Subcutaneous abdominal adipose tissue (tissue), 5 donors: ENCODE data around the gene RMND5B.

Experiments used
- H3K27ac ChIP-seq: one replicate; pipeline ENCODE4 v1.7.0; 2013; ENCODE audit warnings: low read depth, mild to moderate bottlenecking, inconsistent platforms, low read length, moderate library complexity
- H3K27me3 ChIP-seq, 5 donors: one replicate each; pipeline ENCODE4 v1.7.0; 2013; ENCODE audit warnings: low read length in 5 of 5, inconsistent platforms in 1 of 5; ENCODE audit not compliant: control insufficient read depth in 5 of 5, insufficient read depth in 4 of 5
- H3K36me3 ChIP-seq, 5 donors: one replicate each; pipeline ENCODE4 v1.7.0; 2013; ENCODE audit warnings: low read length in 5 of 5; ENCODE audit not compliant: control insufficient read depth in 5 of 5, insufficient read depth in 5 of 5
- H3K4me1 ChIP-seq, 5 donors: one replicate each; pipeline ENCODE4 v1.7.0; 2013; ENCODE audit warnings: low read length in 5 of 5, mild to moderate bottlenecking in 3 of 5, moderate library complexity in 1 of 5; ENCODE audit not compliant: control insufficient read depth in 5 of 5, insufficient read depth in 5 of 5
- H3K4me3 ChIP-seq, 5 donors: one replicate each; pipeline ENCODE4 v1.7.0; 2013; ENCODE audit warnings: low read length in 5 of 5, low read depth in 1 of 5
- H3K9ac ChIP-seq, 5 donors: one replicate each; pipeline ENCODE4 v1.7.0; 2013; ENCODE audit warnings: low read length in 5 of 5, mild to moderate bottlenecking in 4 of 5, moderate library complexity in 3 of 5
- H3K9me3 ChIP-seq, 5 donors: one replicate each; pipeline ENCODE4 v1.7.0; 2013; ENCODE audit warnings: low read length in 5 of 5; ENCODE audit not compliant: control insufficient read depth in 5 of 5
- donor health status: healthy.
- donor health status: healthy.
- donor health status: healthy.
- donor health status: healthy.
- donor health status: healthy.

Gene RMND5B

GRCh38 chr5:178147406-178147805, 16.6 kb downstream of the RMND5B start:
- H3K27me3 ChIP-seq = no peaks in the 10 kb centered on the region
- H3K27ac ChIP-seq = no peak overlapping the region
- peaks cover 0 to 83% (median 78%) of the 10 kb centered on the region in 5 donors for H3K36me3 ChIP-seq
- H3K4me3 ChIP-seq = no peak overlapping the region
- H3K9me3 ChIP-seq = no peaks in the 10 kb centered on the region
- peaks cover 0 to 11% (median 2%) of the 10 kb centered on the region in 5 donors for H3K4me1 ChIP-seq
- H3K9ac ChIP-seq = no peak overlapping the region

DNA sequence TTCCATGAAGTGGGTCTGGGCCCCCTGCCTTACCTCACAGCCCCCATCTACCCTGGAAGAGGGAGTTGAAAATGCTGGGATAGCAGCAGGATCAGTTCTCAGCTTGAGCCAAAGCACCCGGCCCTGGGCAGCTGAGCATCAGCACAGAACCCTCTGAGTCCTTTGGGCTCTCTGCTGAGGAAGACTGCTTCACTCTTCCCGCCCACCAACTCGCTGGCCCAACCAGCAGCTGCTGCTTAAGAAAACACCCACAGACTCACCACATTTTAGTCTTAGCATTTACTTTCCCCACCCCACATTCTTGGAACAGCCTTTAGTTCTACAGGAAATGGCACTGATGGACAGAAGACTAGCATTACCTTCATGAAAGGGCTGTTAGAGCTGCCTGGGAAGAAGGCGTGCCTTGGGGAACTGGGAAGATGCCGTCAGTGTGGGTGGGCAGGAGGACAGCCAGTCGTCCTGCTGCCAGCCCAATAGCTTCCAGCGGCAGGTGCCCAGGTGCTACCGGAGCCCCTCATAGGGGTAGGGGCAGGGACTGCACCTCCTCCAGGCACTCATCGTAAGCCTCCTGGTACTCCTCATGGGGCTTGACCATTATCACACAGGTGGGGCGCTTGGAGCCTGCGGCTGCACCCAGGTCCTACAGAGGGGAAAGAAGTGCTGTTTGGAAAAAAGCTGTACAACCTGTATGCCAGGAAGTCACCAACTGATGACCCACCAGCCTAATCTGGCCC, 18.6 kb downstream of the RMND5B start:
- Histone ChIP-seq H3K36me3 (peaks cover 0 to 64% (median 59%) of the 10 kb centered on the region in 5 donors), H3K27ac (no peak overlapping the region), H3K4me3 (no peak overlapping the region), H3K9ac (no peak overlapping the region), H3K9me3 (no peaks in the 10 kb centered on the region), H3K4me1 (peaks cover 0 to 26% (median 16%) of the 10 kb centered on the region in 5 donors), H3K27me3 (no peaks in the 10 kb centered on the region)

DNA sequence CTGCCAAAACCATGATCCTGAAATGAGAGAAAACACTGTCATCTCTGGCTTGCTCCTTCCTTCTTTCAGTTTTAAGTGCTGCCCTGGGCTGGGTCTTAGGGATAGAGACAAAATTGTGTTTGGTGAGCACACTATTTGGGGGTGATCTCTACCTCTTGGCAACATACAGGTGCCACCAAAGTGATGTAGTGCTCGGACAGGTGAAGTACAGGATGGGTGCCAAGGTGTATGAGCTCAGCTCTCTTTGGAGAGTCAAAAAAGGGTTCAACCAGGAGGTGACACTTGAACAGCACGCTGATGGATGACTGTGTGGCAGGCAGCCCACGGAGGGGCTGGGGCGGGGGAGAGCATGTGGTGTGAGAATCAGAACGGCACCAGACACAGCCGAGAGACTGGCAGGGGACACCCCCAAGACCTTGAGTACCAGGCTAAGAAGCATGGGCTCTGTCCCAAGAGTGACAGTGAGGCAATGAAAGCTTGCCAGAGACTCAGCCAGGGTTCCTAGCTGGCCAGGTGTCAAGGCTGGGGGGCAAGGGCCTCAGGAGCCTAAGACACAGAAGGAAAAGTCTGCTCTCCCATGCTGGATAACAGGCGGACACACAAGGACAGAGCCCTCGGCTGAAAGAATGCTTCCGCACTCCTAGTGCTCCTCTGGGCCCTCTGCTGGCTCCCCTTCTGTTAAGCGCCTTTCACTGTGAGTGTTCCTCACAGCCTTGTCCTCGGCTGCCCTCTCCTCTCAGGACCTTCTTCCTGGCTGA, 20.3 kb downstream of the RMND5B start:
- H3K27ac ChIP-seq = no peak overlapping the region

GRCh38 chr5:178152491-178153444, 22.0 kb downstream of the RMND5B start:
- Histone ChIP-seq H3K27me3 (no peaks in the 10 kb centered on the region), H3K9me3 (no peaks in the 10 kb centered on the region), H3K9ac (peak overlapping the region; percentile 69 to 87 (median 82)), H3K4me3 (peak overlapping the region; percentile 76 to 85 (median 81)), H3K27ac (peak overlapping the region; percentile 65), H3K4me1 (peaks cover 0 to 26% (median 19%) of the 10 kb centered on the region in 5 donors), H3K36me3 (peaks cover 0 to 35% (median 34%) of the 10 kb centered on the region in 5 donors)

More for the DNA sequence above, 20.3 kb downstream of the RMND5B start:
- Histone ChIP-seq H3K4me1 (peaks cover 0 to 26% (median 19%) of the 10 kb centered on the region in 5 donors), H3K9me3 (no peaks in the 10 kb centered on the region), H3K27me3 (no peaks in the 10 kb centered on the region), H3K36me3 (peaks cover 0 to 51% (median 50%) of the 10 kb centered on the region in 5 donors), H3K9ac (peak overlapping the region in 2 of 5 donors; percentile 21 to 68), H3K4me3 (no peak overlapping the region)

DNA sequence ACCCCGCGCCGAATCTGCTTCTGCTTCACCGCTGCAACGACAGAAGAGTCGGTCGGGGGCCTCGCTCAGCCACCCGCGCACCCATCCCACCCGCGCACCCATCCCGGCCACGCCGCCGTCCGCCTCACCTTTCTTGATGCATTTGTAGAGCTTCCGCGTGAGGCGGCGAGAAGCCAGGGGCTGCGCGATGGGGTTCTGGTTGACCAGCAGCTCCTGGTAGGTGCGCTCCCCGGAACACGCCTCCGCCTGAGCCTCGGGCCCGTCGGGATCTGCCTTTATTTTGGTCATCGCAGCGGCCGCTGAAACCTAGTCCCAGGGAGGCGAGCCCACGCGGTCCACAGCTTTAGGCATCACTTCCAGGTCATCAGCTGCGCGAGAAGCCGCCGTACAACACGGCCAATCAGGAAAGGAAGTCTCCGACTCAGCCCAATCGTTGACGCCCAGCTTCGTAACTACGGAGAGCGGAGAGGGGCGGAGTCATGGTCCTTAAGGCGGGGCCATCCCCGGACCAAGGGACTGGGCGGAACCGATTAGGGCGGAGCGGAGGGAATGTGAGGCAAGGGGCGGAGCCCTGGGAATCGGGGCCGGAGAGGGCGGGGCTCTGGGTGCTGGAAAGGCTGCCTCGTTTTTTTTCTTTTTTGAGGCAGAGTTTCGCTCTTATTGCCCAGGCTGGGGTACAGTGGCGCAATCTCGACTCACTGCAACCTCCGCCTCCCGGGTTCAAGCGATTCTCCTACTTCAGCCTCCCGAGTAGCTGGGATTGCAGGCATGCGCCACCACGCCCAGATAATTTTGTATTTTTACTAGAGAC, 22.9 kb downstream of the RMND5B start, which contains the start of gene NHP2:
Gene NHP2 (minus strand): TSS at position 356 of the 811 bp plus-strand sequence. CDS start 68 bp downstream, at position 288.
- Histone ChIP-seq H3K9me3 (no peaks in the 10 kb centered on the region), H3K27ac (peak within 1 kb of the TSS; percentile 65), H3K36me3 (peaks cover 0 to 26% (median 24%) of the 10 kb centered on the region in 5 donors), H3K9ac (peak within 1 kb of the TSS; percentile 69 to 87 (median 82)), H3K4me1 (peaks cover 0 to 26% (median 19%) of the 10 kb centered on the region in 5 donors), H3K4me3 (peak within 1 kb of the TSS; percentile 76 to 85 (median 81)), H3K27me3 (no peaks in the 10 kb centered on the region)

DNA sequence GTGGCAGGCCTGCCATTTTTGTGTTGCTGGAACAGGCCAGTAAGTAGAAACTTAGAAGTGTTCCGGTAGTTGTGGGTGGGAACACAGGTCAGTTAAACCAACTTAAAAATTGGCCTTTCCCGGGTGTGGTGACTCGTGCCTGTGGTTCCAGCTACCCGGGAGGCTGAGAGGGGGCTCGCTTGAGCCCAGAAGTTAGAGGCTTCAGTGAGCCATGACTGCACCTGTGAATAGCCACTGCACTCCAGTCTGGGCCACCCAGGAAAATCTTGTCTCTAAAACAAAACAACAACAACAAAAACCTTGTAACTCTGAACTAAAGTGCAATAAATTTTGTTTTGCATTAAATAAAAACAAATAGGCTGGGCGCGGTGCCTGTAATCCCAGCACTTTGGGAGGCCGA, 24.3 kb downstream of the RMND5B start:
- Histone ChIP-seq H3K9me3 (no peaks in the 10 kb centered on the region), H3K4me3 (no peak overlapping the region), H3K36me3 (peaks cover 0 to 12% (median 11%) of the 10 kb centered on the region in 5 donors), H3K27me3 (no peaks in the 10 kb centered on the region), H3K9ac (no peak overlapping the region), H3K27ac (no peak overlapping the region), H3K4me1 (peaks cover 0 to 26% (median 19%) of the 10 kb centered on the region in 5 donors)

DNA sequence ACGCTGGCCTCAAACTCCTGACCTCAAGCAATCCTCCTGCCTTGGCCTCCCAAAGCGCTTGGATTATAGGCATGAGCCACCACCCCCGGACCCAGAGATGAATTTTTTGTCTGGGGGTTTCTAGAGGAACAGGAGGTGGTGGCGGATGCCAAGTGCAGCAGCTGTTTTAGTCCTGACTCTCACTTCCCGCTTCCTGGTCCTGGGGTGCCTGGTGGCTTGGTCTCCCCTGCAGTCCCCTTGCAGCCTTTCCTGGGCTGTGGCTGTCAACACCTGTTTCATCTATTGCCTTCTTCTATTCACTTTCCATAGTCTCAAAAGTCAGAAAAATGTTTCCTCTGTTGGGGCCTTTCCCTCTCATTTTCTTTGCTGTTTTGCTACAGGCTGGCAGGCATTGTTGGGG, 29.4 kb downstream of the RMND5B start:
- H3K27me3 ChIP-seq = peaks cover 4 to 13% (median 11%) of the 10 kb centered on the region in 5 donors
- no peak overlapping the region for H3K9ac ChIP-seq
- peaks cover 0 to 7% (median 6%) of the 10 kb centered on the region in 5 donors for H3K4me1 ChIP-seq
- H3K9me3 ChIP-seq = no peaks in the 10 kb centered on the region
- H3K27ac ChIP-seq = no peak overlapping the region
- no peaks in the 10 kb centered on the region for H3K36me3 ChIP-seq
- H3K4me3 ChIP-seq = no peak overlapping the region

- H3K36me3 ChIP-seq = no peaks in the 10 kb centered on the region
- H3K4me1 ChIP-seq = peaks cover 0 to 7% (median 6%) of the 10 kb centered on the region in 5 donors
- H3K9ac ChIP-seq = no peak overlapping the region
- peaks cover 11 to 21% (median 17%) of the 10 kb centered on the region in 5 donors for H3K27me3 ChIP-seq
- H3K27ac ChIP-seq = no peak overlapping the region
- H3K9me3 ChIP-seq = no peaks in the 10 kb centered on the region
- no peak overlapping the region for H3K4me3 ChIP-seq
These were observed 31.7 kb downstream of the RMND5B start for GRCh38 chr5:178162481-178162880.
